PC-3 (cell line): ENCODE results near the gene SIGMAR1.

Experiments
- CTCF ChIP-seq: fragments of 300-600 bp; sonication (generic); conservative IDR thresholded peaks from 2 replicates; pipeline ENCODE4 v1.5.1; 2017; ENCODE audit warnings: antibody characterized with exemption, low read depth, mild to moderate bottlenecking, low read length
- EZH2 ChIP-seq: fragments of 300-600 bp; sonication (generic); IDR thresholded peaks from one replicate; pipeline ENCODE4 v1.6.1; 2017; ENCODE audit warnings: antibody characterized with exemption, mild to moderate bottlenecking, low read length; ENCODE audit not compliant: unreplicated experiment
- EZH2phosphoT487 ChIP-seq: fragments of 300-600 bp; sonication (generic); IDR thresholded peaks from 2 replicates; pipeline ENCODE4 v1.6.1; 2018; ENCODE audit warnings: mild to moderate bottlenecking, antibody characterized with exemption, low read length, borderline replicate concordance

- no peak for TF ChIP-seq CTCF
- no peak for TF ChIP-seq EZH2
- TF ChIP-seq EZH2phosphoT487, result no peak
These were observed 27.0 kb downstream of the SIGMAR1 start for GRCh38 chr9:34610434-34611206.
